ENCODE measurements around the gene ADAP1.
"Not testable (repeated sequence)": the region's sequence is repeated elsewhere in the genome, so short reads cannot be mapped to it uniquely, and the experiment has no call there.

The ADAP1 gene

GRCh38 chr7:874031-874749 is 80.3 kb downstream of the ADAP1 start:
- no peak for DNase-seq (ENCODE audit: low read depth in 1 of 2, low spot score in 1 of 2)
- no peak overlapping the region for H3K27ac ChIP-seq (replicated peaks)
- no peak for TF ChIP-seq POLR2AphosphoS5 (IDR thresholded peaks at IDR 0.05; ENCODE audit: low read depth)
- TF ChIP-seq CTCF (IDR thresholded peaks at IDR 0.05; ENCODE audit: insufficient read depth, low read length): no peak
- TF ChIP-seq GABPA (IDR thresholded peaks at IDR 0.05; ENCODE audit: low read depth): no peak
- no peak for TF ChIP-seq REST (IDR thresholded peaks at IDR 0.05; ENCODE audit: insufficient replicate concordance, low read depth)
- TF ChIP-seq SPI1 (IDR thresholded peaks at IDR 0.05; ENCODE audit: borderline replicate concordance, low read depth): no peak
- H3K4me3 ChIP-seq (replicated peaks; ENCODE audit: insufficient read depth, low read length): no peak overlapping the region
- H3K27me3 ChIP-seq (ENCODE audit: insufficient read depth, poor library complexity, severe bottlenecking): no peaks in the 10 kb centered on the region

GRCh38 chr7:873367-874002 is 81.0 kb downstream of the ADAP1 start:
- Histone ChIP-seq H3K27ac (replicated peaks) (no peak overlapping the region), H3K4me3 (replicated peaks; ENCODE audit: insufficient read depth, low read length) (no peak overlapping the region), H3K27me3 (ENCODE audit: insufficient read depth, poor library complexity, severe bottlenecking) (no peaks in the 10 kb centered on the region)
- DNase-seq (ENCODE audit: low read depth in 1 of 2, low spot score in 1 of 2): peak; percentile 83 to 87
- TF ChIP-seq POLR2AphosphoS5 (IDR thresholded peaks at IDR 0.05; ENCODE audit: low read depth) (peak; percentile 77), CTCF (IDR thresholded peaks at IDR 0.05; ENCODE audit: insufficient read depth, low read length) (peak; percentile 86), SPI1 (IDR thresholded peaks at IDR 0.05; ENCODE audit: borderline replicate concordance, low read depth) (no peak; the same call in 1 of the 2 replicates)

GRCh38 chr7:872685-873084 is 81.8 kb downstream of the ADAP1 start:
- not testable (repeated sequence) for DNase-seq (ENCODE audit: low read depth in 1 of 2, low spot score in 1 of 2); H3K27ac ChIP-seq (replicated peaks); H3K27me3 ChIP-seq (ENCODE audit: insufficient read depth, poor library complexity, severe bottlenecking); H3K4me3 ChIP-seq (replicated peaks; ENCODE audit: insufficient read depth, low read length)

GRCh38 chr7:871900-872537 is 82.5 kb downstream of the ADAP1 start:
- Histone ChIP-seq H3K27me3 (ENCODE audit: insufficient read depth, poor library complexity, severe bottlenecking) (no peaks in the 10 kb centered on the region), H3K4me3 (replicated peaks; ENCODE audit: insufficient read depth, low read length) (no peak overlapping the region), H3K27ac (replicated peaks) (no peak overlapping the region)
- no peak for TF ChIP-seq REST (IDR thresholded peaks at IDR 0.05; ENCODE audit: insufficient replicate concordance, low read depth)
- DNase-seq (ENCODE audit: low read depth in 1 of 2, low spot score in 1 of 2): no peak
